Left ventricle myocardium inferior (tissue), 1 donor: ENCODE measurements around the gene LARGE1. TPM values are rescaled to one million over a fixed set of nuclear protein-coding genes. Genes with fewer than 3 reads are reported as not detected.

Experiments used
- DNase-seq: peaks from one replicate; pipeline ENCODE4 v3.0.0-alpha.2; 2020
- H3K27ac ChIP-seq: fragments of 200-600 bp; replicated peaks from 2 replicates; pipeline ENCODE4 v1.8.0; 2021
- H3K27me3 ChIP-seq: fragments of 200-600 bp; 2 replicates; pipeline ENCODE4 v1.8.0; 2021; ENCODE audit warnings: low read depth
- H3K36me3 ChIP-seq: fragments of 200-600 bp; 2 replicates; pipeline ENCODE4 v1.8.0; 2021
- H3K4me1 ChIP-seq: fragments of 200-600 bp; 2 replicates; pipeline ENCODE4 v1.8.0; 2021
- H3K4me3 ChIP-seq: fragments of 200-600 bp; 2 replicates; pipeline ENCODE4 v1.8.0; 2021; ENCODE audit warnings: mild to moderate bottlenecking, moderate library complexity
- H3K9me3 ChIP-seq: fragments of 200-600 bp; replicated peaks from 2 replicates; pipeline ENCODE4 v1.8.0; 2021
- CTCF ChIP-seq: fragments of 200-600 bp; IDR thresholded peaks from 2 replicates; pipeline ENCODE4 v1.8.0; 2021; ENCODE audit warnings: antibody characterized with exemption, mild to moderate bottlenecking, borderline replicate concordance
- intact Hi-C: fragments of 100-400 bp; cut with micrococcal nuclease; formaldehyde crosslinking; loops from one replicate; pipeline ENCODE4 v1.11.0; 2022
- total RNA-seq: library from RNA; stranded (reverse); fragmentation: NEBNext Ultra II Directional; extraction: Animal tissue kit (Norgen Biotek cat#: 25700); gene quantifications from one replicate; pipeline ENCODE4 v1.2.1, GENCODE V29; 2021
- donor health status: DM: no; HTN: yes; CAD: no; lungs with severe emphysema.

The LARGE1 gene
- total RNA-seq, 1 donor from 2014 or later: 117 TPM

DNA sequence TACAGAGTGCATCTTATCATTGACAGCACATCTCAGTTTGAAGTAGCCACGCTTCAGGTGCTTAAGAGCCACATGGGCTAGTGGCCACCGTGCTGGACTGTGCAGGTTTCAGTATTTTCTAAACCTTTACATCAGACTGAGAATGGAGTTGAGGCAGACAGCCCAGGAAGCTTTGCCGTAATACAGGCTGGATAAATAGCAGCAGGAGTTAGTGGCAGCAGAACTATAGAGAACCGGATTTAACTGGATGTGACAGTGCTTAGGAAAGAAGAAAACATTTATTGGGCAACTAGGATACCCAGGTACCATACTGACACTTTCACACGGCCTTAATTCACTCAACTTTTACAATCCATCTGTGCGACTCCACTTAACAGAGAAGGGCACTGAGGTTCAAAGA, 145.5 kb downstream of the LARGE1 start:
- H3K27me3 ChIP-seq: no peaks in the 10 kb centered on the region
- H3K4me3 ChIP-seq: no peak overlapping the region
- no peak for DNase-seq
- H3K4me1 ChIP-seq: peaks cover 87% of the 10 kb centered on the region
- intact Hi-C loops: no loop called here
- no peaks in the 10 kb centered on the region for H3K36me3 ChIP-seq
- TF ChIP-seq CTCF: no peak
- H3K27ac ChIP-seq: peak overlapping the region; percentile 53
- H3K9me3 ChIP-seq: no peaks in the 10 kb centered on the region

- H3K27me3 ChIP-seq: no peaks in the 10 kb centered on the region
- TF ChIP-seq CTCF: no peak
- intact Hi-C loops: no loop called here
- H3K4me1 ChIP-seq: peaks cover 84% of the 10 kb centered on the region
- no peak overlapping the region for H3K4me3 ChIP-seq
- H3K9me3 ChIP-seq: no peaks in the 10 kb centered on the region
- H3K36me3 ChIP-seq: no peaks in the 10 kb centered on the region
- peak overlapping the region; percentile 38 for H3K27ac ChIP-seq
- no peak for DNase-seq
Observed at GRCh38 chr22:33772745-33773144, 147.5 kb downstream of the LARGE1 start.

DNA sequence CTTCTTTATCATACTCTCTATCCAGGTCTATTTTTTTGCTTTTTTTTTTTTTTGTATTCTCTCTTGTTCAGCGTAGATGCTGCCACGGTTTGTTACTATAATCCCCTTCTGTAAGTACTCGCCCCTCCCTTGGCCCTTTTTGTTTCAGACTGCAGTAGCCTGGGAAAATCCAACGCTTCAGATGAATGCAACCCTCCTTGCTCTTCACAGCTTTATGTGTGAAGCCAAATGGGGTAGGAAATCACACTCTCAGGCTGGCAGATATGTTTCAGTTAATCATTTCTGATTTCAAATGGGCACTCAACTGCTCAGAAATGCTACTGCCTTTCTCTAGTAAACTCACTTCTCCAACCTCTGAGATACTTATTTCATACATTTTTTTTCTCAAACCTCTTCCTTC, 149.1 kb downstream of the LARGE1 start:
- intact Hi-C loops: no loop called here
- no peak overlapping the region for H3K4me3 ChIP-seq
- H3K27ac ChIP-seq: peak overlapping the region; percentile 62
- H3K4me1 ChIP-seq: peaks cover 75% of the 10 kb centered on the region
- H3K27me3 ChIP-seq: no peaks in the 10 kb centered on the region
- no peaks in the 10 kb centered on the region for H3K9me3 ChIP-seq
- H3K36me3 ChIP-seq: no peaks in the 10 kb centered on the region
- TF ChIP-seq CTCF: no peak
- DNase-seq: no peak

GRCh38 chr22:33770723-33771122, 149.6 kb downstream of the LARGE1 start:
- intact Hi-C loops: no loop called here
- Histone ChIP-seq H3K4me3 (no peak overlapping the region), H3K9me3 (no peaks in the 10 kb centered on the region), H3K27ac (peak overlapping the region; percentile 62), H3K4me1 (peaks cover 73% of the 10 kb centered on the region), H3K27me3 (no peaks in the 10 kb centered on the region), H3K36me3 (no peaks in the 10 kb centered on the region)
- no peak for DNase-seq
- TF ChIP-seq CTCF: no peak

DNA sequence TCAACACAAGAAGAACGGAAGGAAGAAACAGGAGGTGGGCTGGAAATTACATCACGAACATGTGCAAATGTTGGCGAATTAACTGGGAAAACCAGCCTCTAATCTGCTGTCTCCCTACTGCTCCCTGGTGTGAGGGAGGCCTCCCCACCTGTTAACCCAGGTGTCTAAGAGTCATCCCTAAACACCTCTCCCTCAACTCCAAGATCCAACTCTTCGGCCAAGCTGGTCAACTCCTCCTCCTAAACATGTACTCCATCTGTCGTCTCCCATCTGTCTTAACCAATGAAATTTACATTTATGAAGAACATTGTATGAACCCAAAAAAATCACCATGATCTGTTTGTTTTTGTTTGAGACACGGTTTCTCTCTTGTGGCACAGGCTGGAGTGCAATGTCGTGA, 154.2 kb downstream of the LARGE1 start:
- no peak overlapping the region for H3K27ac ChIP-seq
- intact Hi-C loops: no loop called here
- peaks cover 35% of the 10 kb centered on the region for H3K4me1 ChIP-seq
- no peak for DNase-seq
- no peak for TF ChIP-seq CTCF
- no peak overlapping the region for H3K4me3 ChIP-seq
- peaks cover 3% of the 10 kb centered on the region for H3K36me3 ChIP-seq
- H3K27me3 ChIP-seq: no peaks in the 10 kb centered on the region
- no peaks in the 10 kb centered on the region for H3K9me3 ChIP-seq

- peaks cover 6% of the 10 kb centered on the region for H3K36me3 ChIP-seq
- H3K27me3 ChIP-seq: no peaks in the 10 kb centered on the region
- no peak overlapping the region for H3K4me3 ChIP-seq
- H3K9me3 ChIP-seq: no peaks in the 10 kb centered on the region
- no peak for TF ChIP-seq CTCF
- intact Hi-C loops: no loop called here
- H3K27ac ChIP-seq: no peak overlapping the region
- DNase-seq: no peak
- peaks cover 37% of the 10 kb centered on the region for H3K4me1 ChIP-seq
Observed at GRCh38 chr22:33758961-33759360, 161.3 kb downstream of the LARGE1 start.
